HepG2 (cell line): ENCODE data around the gene AGAP1. TPM values are rescaled to one million over a fixed set of nuclear protein-coding genes. Genes with fewer than 3 reads are reported as not detected.

ENCODE experiments used
- ARID5B ChIP-seq: IDR thresholded peaks from 2 replicates; pipeline ENCODE4 v1.4.0; 2020; ENCODE audit warnings: mild to moderate bottlenecking, missing genetic modification reagents
- CCAR2 ChIP-seq: fragments of 200-400 bp; formaldehyde crosslinking; optimal IDR thresholded peaks from 2 replicates; pipeline ENCODE3; 2018; ENCODE audit warnings: low read depth, mild to moderate bottlenecking, low read length, moderate library complexity
- CTCF ChIP-seq: sonication (generic); formaldehyde crosslinking; IDR thresholded peaks from 2 replicates; pipeline ENCODE4 v1.5.0; 2020; ENCODE audit warnings: mild to moderate bottlenecking, missing genetic modification reagents, moderate library complexity
- HOXA7 ChIP-seq: sonication (generic); formaldehyde crosslinking; IDR thresholded peaks from 2 replicates; pipeline ENCODE4 v1.8.1; 2022; ENCODE audit warnings: mild to moderate bottlenecking, missing genetic modification reagents, moderate library complexity
- KLF9 ChIP-seq: IDR thresholded peaks from 2 replicates; pipeline ENCODE4 v1.6.1; 2016; ENCODE audit warnings: low read depth
- KMT2B ChIP-seq: IDR thresholded peaks from 2 replicates; pipeline ENCODE4 v1.6.1; 2016; ENCODE audit warnings: missing genetic modification reagents, missing compliant biosample characterization
- MAF1 ChIP-seq: sonication (generic); formaldehyde crosslinking; IDR thresholded peaks from 2 replicates; pipeline ENCODE4 v1.5.0; 2020; ENCODE audit warnings: missing genetic modification reagents, borderline replicate concordance
- NFE2L1 ChIP-seq: sonication (generic); formaldehyde crosslinking; IDR thresholded peaks from 2 replicates; pipeline ENCODE4 v1.4.0; 2020; ENCODE audit warnings: missing genetic modification reagents, mild to moderate bottlenecking, borderline replicate concordance
- RAD21 ChIP-seq: fragments of 450-650 bp; formaldehyde crosslinking; IDR thresholded peaks from 2 replicates; pipeline ENCODE4 v1.5.0; 2020; ENCODE audit warnings: mild to moderate bottlenecking
- ZBTB7B ChIP-seq: sonication (generic); formaldehyde crosslinking; IDR thresholded peaks from 2 replicates; pipeline ENCODE4 v1.4.0; 2020; ENCODE audit warnings: missing genetic modification reagents
- ZFY ChIP-seq: sonication (generic); formaldehyde crosslinking; IDR thresholded peaks from 2 replicates; pipeline ENCODE4 v1.4.0; 2020; ENCODE audit warnings: missing genetic modification reagents
- ZNF207 ChIP-seq: fragments of 450-650 bp; IDR thresholded peaks from 2 replicates; pipeline ENCODE4 v1.6.1; 2016; ENCODE audit warnings: antibody characterized with exemption, borderline replicate concordance
- ZNF253 ChIP-seq: sonication (generic); formaldehyde crosslinking; IDR thresholded peaks from 2 replicates; pipeline ENCODE4 v1.8.0; 2022; ENCODE audit warnings: mild to moderate bottlenecking, missing genetic modification reagents, borderline replicate concordance
- ZNF468 ChIP-seq: sonication (generic); formaldehyde crosslinking; IDR thresholded peaks from 2 replicates; pipeline ENCODE4 v1.8.0; 2022; ENCODE audit warnings: mild to moderate bottlenecking, moderate library complexity, missing genetic modification reagents
- ZNF550 ChIP-seq: sonication (generic); formaldehyde crosslinking; IDR thresholded peaks from 2 replicates; pipeline ENCODE4 v1.4.0; 2020; ENCODE audit warnings: mild to moderate bottlenecking, missing genetic modification reagents, borderline replicate concordance
- ZNF776 ChIP-seq: sonication (generic); formaldehyde crosslinking; IDR thresholded peaks from 2 replicates; pipeline ENCODE4 v1.4.0; 2020; ENCODE audit warnings: mild to moderate bottlenecking, missing genetic modification reagents
- ZNF891 ChIP-seq: sonication (generic); formaldehyde crosslinking; IDR thresholded peaks from 2 replicates; pipeline ENCODE4 v1.5.0; 2020; ENCODE audit warnings: mild to moderate bottlenecking, missing genetic modification reagents
- polyA plus RNA-seq, 8 experiments: library from polyadenylated mRNA; depleted of rRNA in 3 of 8; stranded (reverse) in 7 of 8; unstranded in 1 of 8; fragments of >200 nt; fragmentation: Illumina TruSeq in 4 of 8; extraction: Trizol in 4 of 8; gene quantifications; 2 replicates each; pipeline versions ENCODE4 v1.2.1 to v1.2.3, GENCODE V29; 2011 to 2016; ENCODE audit warnings: low read depth in 4 of 8, missing spikeins in 1 of 8, mixed read lengths in 1 of 8; ENCODE audit not compliant: insufficient read depth in 1 of 8
- total RNA-seq, 5 experiments: library from RNA; depleted of rRNA; stranded (reverse); fragments of >200 nt; fragmentation: Illumina TruSeq; extraction: Trizol; gene quantifications; 2 replicates each; pipeline ENCODE4 v1.2.3, GENCODE V29; 2016; ENCODE audit warnings: low read depth in 1 of 5
- TF ChIP-seq, protein P1 (sequence below): sonication (generic); formaldehyde crosslinking; IDR thresholded peaks from 2 replicates; pipeline ENCODE4 v1.4.0; 2020; ENCODE audit warnings: missing genetic modification reagents

AGAP1 gene
- total and polyA plus RNA-seq, 2 of the 13 experiments (the other 11 are each of a cell fraction or from before 2014, with no cell fraction given): 21.2 to 32.7 TPM

- no peak for TF ChIP-seq NFE2L1 (CRISPR knock-in tag)
- TF ChIP-seq ZNF891 (CRISPR knock-in tag): no peak
- no peak for TF ChIP-seq ZNF207
- no peak for TF ChIP-seq ZNF550
- TF ChIP-seq KMT2B: no peak
- TF ChIP-seq RAD21 (CRISPR knock-in tag): peak; percentile 87
- TF ChIP-seq ZNF253 (CRISPR knock-in tag): no peak
- peak; percentile 98 for TF ChIP-seq CTCF (CRISPR knock-in tag)
- TF ChIP-seq ARID5B: 0 out of 2 replicates have a peak, but pooled peaks have one; percentile 23
- TF ChIP-seq ZNF776: no peak
- TF ChIP-seq HOXA7: no peak
- TF ChIP-seq ZBTB7B (CRISPR knock-in tag): no peak
- TF ChIP-seq KLF9 (CRISPR knock-in tag): no peak
- peak; percentile 27; the same call in 1 of the 2 replicates for TF ChIP-seq ZFY (CRISPR knock-in tag)
- TF ChIP-seq CCAR2: no peak
- TF ChIP-seq ZNF468 (CRISPR knock-in tag): no peak
- TF ChIP-seq MAF1: no peak
- TF ChIP-seq, protein P1, sequence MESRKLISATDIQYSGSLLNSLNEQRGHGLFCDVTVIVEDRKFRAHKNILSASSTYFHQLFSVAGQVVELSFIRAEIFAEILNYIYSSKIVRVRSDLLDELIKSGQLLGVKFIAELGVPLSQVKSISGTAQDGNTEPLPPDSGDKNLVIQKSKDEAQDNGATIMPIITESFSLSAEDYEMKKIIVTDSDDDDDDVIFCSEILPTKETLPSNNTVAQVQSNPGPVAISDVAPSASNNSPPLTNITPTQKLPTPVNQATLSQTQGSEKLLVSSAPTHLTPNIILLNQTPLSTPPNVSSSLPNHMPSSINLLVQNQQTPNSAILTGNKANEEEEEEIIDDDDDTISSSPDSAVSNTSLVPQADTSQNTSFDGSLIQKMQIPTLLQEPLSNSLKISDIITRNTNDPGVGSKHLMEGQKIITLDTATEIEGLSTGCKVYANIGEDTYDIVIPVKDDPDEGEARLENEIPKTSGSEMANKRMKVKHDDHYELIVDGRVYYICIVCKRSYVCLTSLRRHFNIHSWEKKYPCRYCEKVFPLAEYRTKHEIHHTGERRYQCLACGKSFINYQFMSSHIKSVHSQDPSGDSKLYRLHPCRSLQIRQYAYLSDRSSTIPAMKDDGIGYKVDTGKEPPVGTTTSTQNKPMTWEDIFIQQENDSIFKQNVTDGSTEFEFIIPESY (CRISPR knock-in tag): peak; percentile 71
Measured at GRCh38 chr2:235779444-235779896, 285.6 kb downstream of the AGAP1 start (continued).
